PC-3 (cell line): Measurements from ENCODE around the gene APMAP. TPM values are rescaled to one million over a fixed set of nuclear protein-coding genes. Genes with fewer than 3 reads are reported as not detected.
A peak's percentile ranks its signal among the peaks of the same experiment; 100 is the strongest.

Experiments used
- ATAC-seq: fragments of 200-7000 bp; cut with Tn5 transposase; 2 replicates; pipeline ENCODE4 v1.9.1; 2020; ENCODE audit warnings: mild to moderate bottlenecking, moderate library complexity
- BruUV-seq: library from RNA; stranded (reverse); fragments of 400-500 nt; replicated peaks from 2 replicates; lab custom pipeline; 2021; lab: Mats Ljungman, UMichigan
- CTCF ChIA-PET: fragments of 300-600 bp; sonication (Branson Sonifier 250); formaldehyde crosslinking; loops from one replicate; lab custom pipeline; 2022; ENCODE audit warnings: antibody characterized with exemption; lab: Charles Lee
- POLR2A ChIA-PET: fragments of 300-600 bp; sonication (Branson Sonifier 250); formaldehyde crosslinking; loops from one replicate; lab custom pipeline; 2022; ENCODE audit warnings: antibody characterized with exemption; ENCODE audit not compliant: unreplicated experiment; lab: Charles Lee
- DNase-seq: peaks from one replicate; pipeline ENCODE4 v3.0.0-alpha.2; 2015
- H2AFZ ChIP-seq: fragments of 300-600 bp; sonication (generic); 2 replicates; pipeline ENCODE4 v1.6.0; 2016; ENCODE audit warnings: antibody characterized with exemption, low read length
- H3F3A ChIP-seq: fragments of 300-600 bp; sonication (generic); one replicate; pipeline ENCODE4 v1.6.0; 2017; ENCODE audit warnings: antibody characterized with exemption, low read length, control low read depth, mild to moderate bottlenecking; ENCODE audit not compliant: unreplicated experiment
- H3K27ac ChIP-seq: fragments of 300-600 bp; sonication (generic); 2 replicates; pipeline ENCODE4 v1.5.1; 2016; ENCODE audit warnings: mild to moderate bottlenecking, low read length
- H3K27me3 ChIP-seq: fragments of 300-600 bp; sonication (generic); 2 replicates; pipeline ENCODE4 v1.6.1; 2016; ENCODE audit warnings: low read length, mixed read lengths
- H3K36me3 ChIP-seq: fragments of 300-600 bp; sonication (generic); 2 replicates; pipeline ENCODE4 v1.6.1; 2016; ENCODE audit warnings: low read depth, mixed run types, low read length, mixed read lengths
- H3K4me1 ChIP-seq: fragments of 300-600 bp; sonication (generic); 2 replicates; pipeline ENCODE4 v1.5.1; 2016; ENCODE audit warnings: low read length; ENCODE audit not compliant: insufficient read depth
- H3K4me2 ChIP-seq: fragments of 300-600 bp; sonication (generic); 2 replicates; pipeline ENCODE4 v1.6.0; 2016; ENCODE audit warnings: low read length
- H3K4me3 ChIP-seq: fragments of 300-600 bp; sonication (generic); 2 replicates; pipeline ENCODE4 v1.5.1; 2016; ENCODE audit warnings: mild to moderate bottlenecking, low read length, mixed read lengths
- H3K79me2 ChIP-seq: fragments of 300-600 bp; sonication (generic); 2 replicates; pipeline ENCODE4 v1.6.1; 2017; ENCODE audit warnings: low read length, mixed read lengths
- H3K9ac ChIP-seq: fragments of 300-600 bp; sonication (generic); 2 replicates; pipeline ENCODE4 v1.6.0; 2016; ENCODE audit warnings: mild to moderate bottlenecking, low read length
- H3K9me2 ChIP-seq: fragments of 300-600 bp; sonication (generic); replicated peaks from 2 replicates; pipeline ENCODE4 v1.6.1; 2016; ENCODE audit warnings: mixed run types, low read length, mixed read lengths
- H3K9me3 ChIP-seq: fragments of 300-600 bp; sonication (generic); 2 replicates; pipeline ENCODE4 v1.6.1; 2016; ENCODE audit warnings: low read length, mixed read lengths
- H4K20me1 ChIP-seq: fragments of 300-600 bp; sonication (generic); 2 replicates; pipeline ENCODE4 v1.6.1; 2016; ENCODE audit warnings: low read length, mixed read lengths
- EZH2 ChIP-seq: fragments of 300-600 bp; sonication (generic); IDR thresholded peaks from one replicate; pipeline ENCODE4 v1.6.1; 2017; ENCODE audit warnings: antibody characterized with exemption, mild to moderate bottlenecking, low read length; ENCODE audit not compliant: unreplicated experiment
- EZH2phosphoT487 ChIP-seq: fragments of 300-600 bp; sonication (generic); IDR thresholded peaks from 2 replicates; pipeline ENCODE4 v1.6.1; 2018; ENCODE audit warnings: mild to moderate bottlenecking, antibody characterized with exemption, low read length, borderline replicate concordance
- intact Hi-C: fragments of 100-400 bp; cut with micrococcal nuclease; formaldehyde crosslinking; loops from 2 replicates; pipeline ENCODE4 v1.9.0; 2023
- total RNA-seq: library from RNA; depleted of rRNA; stranded (reverse); fragments of >200 nt; gene quantifications from 2 replicates; pipeline ENCODE4 v1.2.3, GENCODE V29; 2014
- TF ChIP-seq, protein P1 (sequence below): fragments of 300-600 bp; sonication (generic); conservative IDR thresholded peaks from 2 replicates; pipeline ENCODE4 v1.5.1; 2017; ENCODE audit warnings: antibody characterized with exemption, low read depth, mild to moderate bottlenecking, low read length

Gene APMAP
- total RNA-seq, 1 experiment from 2014 or later: 134 TPM

DNA sequence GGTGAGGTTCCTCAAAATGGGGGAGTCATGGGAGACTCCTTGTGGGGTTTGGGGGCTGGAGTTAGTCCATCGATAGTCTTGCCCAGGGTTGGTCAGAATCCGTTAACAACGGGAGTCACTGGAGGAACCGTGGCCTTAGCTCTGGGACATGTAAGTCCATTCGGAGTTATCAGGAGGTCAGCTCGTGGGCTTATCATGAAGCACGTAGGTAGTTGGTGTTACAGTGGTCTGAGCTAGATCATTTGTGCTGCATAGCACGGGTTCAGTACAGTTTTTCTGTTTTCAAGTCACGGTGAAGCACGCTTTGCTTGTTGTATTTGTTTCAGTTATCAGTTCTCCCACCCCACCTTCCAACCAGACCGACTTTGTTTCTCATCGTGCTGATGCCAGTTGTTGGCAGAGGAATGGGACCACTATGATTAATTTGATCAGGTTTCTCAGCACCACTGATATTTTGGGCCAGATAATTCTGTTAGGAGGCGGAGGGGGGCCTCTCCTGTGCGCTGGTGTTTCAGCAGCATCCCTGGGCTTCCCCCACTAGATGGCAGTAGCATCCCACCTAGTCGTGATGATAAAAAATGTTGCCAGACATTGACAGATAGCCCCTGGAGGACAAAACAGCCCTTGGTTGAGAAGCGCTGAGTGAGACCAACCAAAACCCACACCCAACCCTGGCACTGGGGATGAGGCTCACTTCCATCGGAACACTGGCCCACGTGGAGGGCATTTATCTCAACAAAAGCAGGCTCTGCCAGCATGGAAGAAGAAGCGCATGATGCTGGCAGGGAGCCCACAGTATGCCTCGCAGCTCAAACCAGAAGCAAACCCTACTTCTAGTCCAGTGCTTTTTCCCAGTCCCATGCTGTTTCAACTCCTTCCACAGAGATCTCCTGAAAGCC lies 2.2 kb upstream of the APMAP start:
- POLR2A ChIA-PET: no interaction called here
- BruUV-seq: no TSS peak

DNA sequence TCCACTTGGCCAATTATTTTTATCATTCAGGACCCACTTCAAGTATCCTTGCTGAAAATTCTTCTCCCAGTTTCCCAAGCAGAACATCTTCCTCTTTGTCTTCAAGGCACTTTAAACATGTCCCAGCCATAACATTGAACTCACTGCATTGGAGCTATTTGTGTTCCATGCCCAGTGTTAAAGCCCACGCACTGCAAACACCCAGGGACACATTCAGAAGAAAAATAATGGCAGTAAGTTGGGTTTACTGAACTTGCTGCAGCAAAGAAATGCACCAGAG lies 1.6 kb upstream of the APMAP start:
- Histone ChIP-seq H2AFZ (no peak overlapping the region), H3K9me3 (no peaks in the 10 kb centered on the region), H3K9me2 (no peaks in the 10 kb centered on the region), H3K4me2 (peak overlapping the region; percentile 87; the same call in 1 of the 2 replicates), H3K27ac (no peak overlapping the region), H3K79me2 (peaks cover 33% of the 10 kb centered on the region), H3K27me3 (no peaks in the 10 kb centered on the region), H3K9ac (no peak overlapping the region), H4K20me1 (no peaks in the 10 kb centered on the region), H3F3A (no peaks in the 10 kb centered on the region), H3K4me1 (peaks cover 50% of the 10 kb centered on the region), H3K4me3 (no peak overlapping the region; the same call in 1 of the 2 replicates), H3K36me3 (no peaks in the 10 kb centered on the region)
- ChIA-PET CTCF (interaction anchor here (0.6 to 1.5 kb wide), 6 partner anchors 63 to 333 kb away, joined by 3 to 13 read pairs (median 6); partner anchors contain the start of gene PYGB), POLR2A (interaction anchor here (0.6 kb wide), 1 partner anchor 41 kb away, joined by 3 read pairs; no protein-coding TSS in a partner anchor)
- no peak for ATAC-seq
- intact Hi-C loops: loop anchor here (5.0 to 10.0 kb wide), 4 partner anchors 62 to 301 kb away; partner anchors contain the start of gene ENTPD6
- TF ChIP-seq EZH2 (no peak), EZH2phosphoT487 (no peak)
- TF ChIP-seq, protein P1, sequence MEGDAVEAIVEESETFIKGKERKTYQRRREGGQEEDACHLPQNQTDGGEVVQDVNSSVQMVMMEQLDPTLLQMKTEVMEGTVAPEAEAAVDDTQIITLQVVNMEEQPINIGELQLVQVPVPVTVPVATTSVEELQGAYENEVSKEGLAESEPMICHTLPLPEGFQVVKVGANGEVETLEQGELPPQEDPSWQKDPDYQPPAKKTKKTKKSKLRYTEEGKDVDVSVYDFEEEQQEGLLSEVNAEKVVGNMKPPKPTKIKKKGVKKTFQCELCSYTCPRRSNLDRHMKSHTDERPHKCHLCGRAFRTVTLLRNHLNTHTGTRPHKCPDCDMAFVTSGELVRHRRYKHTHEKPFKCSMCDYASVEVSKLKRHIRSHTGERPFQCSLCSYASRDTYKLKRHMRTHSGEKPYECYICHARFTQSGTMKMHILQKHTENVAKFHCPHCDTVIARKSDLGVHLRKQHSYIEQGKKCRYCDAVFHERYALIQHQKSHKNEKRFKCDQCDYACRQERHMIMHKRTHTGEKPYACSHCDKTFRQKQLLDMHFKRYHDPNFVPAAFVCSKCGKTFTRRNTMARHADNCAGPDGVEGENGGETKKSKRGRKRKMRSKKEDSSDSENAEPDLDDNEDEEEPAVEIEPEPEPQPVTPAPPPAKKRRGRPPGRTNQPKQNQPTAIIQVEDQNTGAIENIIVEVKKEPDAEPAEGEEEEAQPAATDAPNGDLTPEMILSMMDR: no peak
- no TSS peak for BruUV-seq
- DNase-seq: no peak

More for the DNA sequence above, 2.2 kb upstream of the APMAP start:
- H3K27ac ChIP-seq: no peak overlapping the region
- no peaks in the 10 kb centered on the region for H3K27me3 ChIP-seq
- H3F3A ChIP-seq: no peaks in the 10 kb centered on the region
- DNase-seq (peak; percentile 93), ATAC-seq (peak; percentile 22)
- no peaks in the 10 kb centered on the region for H4K20me1 ChIP-seq
- H2AFZ ChIP-seq: peak overlapping the region; percentile 20; the same call in 1 of the 2 replicates
- peaks cover 52% of the 10 kb centered on the region for H3K4me1 ChIP-seq
- no peaks in the 10 kb centered on the region for H3K9me3 ChIP-seq
- H3K4me3 ChIP-seq: no peak overlapping the region; the same call in 1 of the 2 replicates
- no peak for TF ChIP-seq EZH2
- TF ChIP-seq, protein P1: peak; percentile 98
- no peaks in the 10 kb centered on the region for H3K9me2 ChIP-seq
- CTCF ChIA-PET: interaction anchor here (0.7 to 2.1 kb wide), 5 partner anchors 64 to 253 kb away, joined by 3 to 7 read pairs (median 5); partner anchors contain the start of gene PYGB
- intact Hi-C loops: loop anchor here (1.0 to 10.0 kb wide), 6 partner anchors 62 to 405 kb away; partner anchors contain the start of gene ENTPD6
- H3K9ac ChIP-seq: no peak overlapping the region
- H3K4me2 ChIP-seq: peak overlapping the region; percentile 63
- peaks cover 27% of the 10 kb centered on the region for H3K79me2 ChIP-seq
- no peaks in the 10 kb centered on the region for H3K36me3 ChIP-seq
